Activated naive CD8-positive, alpha-beta T cell (primary cell): Measurements from ENCODE around the gene ODAPH.

Experiments
- H3K27ac Mint-ChIP-seq: one replicate; pipeline ENCODE4 v1.8.0; 2021; ENCODE audit warnings: mixed read lengths
- H3K27me3 Mint-ChIP-seq: one replicate; pipeline ENCODE4 v1.8.0; 2021; ENCODE audit warnings: mixed read lengths
- H3K36me3 Mint-ChIP-seq: one replicate; pipeline ENCODE4 v1.8.0; 2021; ENCODE audit warnings: mixed read lengths
- H3K4me1 Mint-ChIP-seq: one replicate; pipeline ENCODE4 v1.8.0; 2021; ENCODE audit warnings: low read depth, mixed read lengths
- H3K4me3 Mint-ChIP-seq: one replicate; pipeline ENCODE4 v1.8.0; 2021; ENCODE audit warnings: mild to moderate bottlenecking, mixed read lengths
- H3K9me3 Mint-ChIP-seq: one replicate; pipeline ENCODE4 v1.8.0; 2021; ENCODE audit warnings: low read depth, mixed read lengths

ODAPH gene

DNA sequence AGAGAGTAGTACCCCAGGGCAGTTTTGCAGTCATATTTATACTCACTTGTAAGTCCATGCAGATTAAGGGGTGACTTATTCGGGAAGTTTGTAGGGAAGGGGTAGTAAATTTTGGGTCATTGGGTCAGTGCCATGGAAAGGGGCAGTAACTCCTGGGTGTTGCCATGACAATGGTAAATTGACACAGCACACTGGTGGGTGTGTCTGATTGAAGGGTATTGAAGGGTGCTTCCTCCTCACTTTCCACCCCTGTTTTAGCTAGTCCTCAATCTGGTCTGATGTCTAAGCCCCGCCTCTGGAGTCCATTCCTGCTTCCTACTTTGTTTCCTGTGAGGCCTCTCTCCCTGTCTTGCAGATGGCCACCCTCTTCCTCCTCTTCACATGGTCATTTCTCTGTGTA is 11.9 kb downstream of the ODAPH start:
- Mint-ChIP-seq H3K27me3 (peaks cover 4% of the 10 kb centered on the region), H3K36me3 (no peaks in the 10 kb centered on the region), H3K9me3 (no peaks in the 10 kb centered on the region), H3K4me3 (no peak overlapping the region), H3K27ac (no peak overlapping the region), H3K4me1 (no peaks in the 10 kb centered on the region)

DNA sequence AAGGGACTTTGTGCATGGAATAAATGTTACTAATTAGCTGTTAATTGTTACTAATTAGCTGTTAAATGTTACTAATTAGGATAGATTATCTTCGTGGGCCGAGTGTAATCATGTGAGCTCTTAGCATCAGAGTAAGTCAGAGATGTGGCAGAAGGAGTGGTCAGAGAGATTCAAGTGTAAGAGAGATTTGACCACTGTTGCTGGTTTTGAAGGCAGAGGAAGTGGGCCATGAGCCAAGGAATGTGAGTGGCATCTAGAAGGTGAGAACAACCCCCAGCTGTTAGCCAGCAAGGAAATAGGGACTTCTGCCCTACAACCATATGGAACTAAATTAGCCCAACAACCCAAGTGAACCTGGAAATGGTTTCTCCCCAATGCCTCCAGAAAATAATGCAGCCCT is 28.2 kb downstream of the ODAPH start:
- Mint-ChIP-seq H3K27me3 (peaks cover 4% of the 10 kb centered on the region), H3K4me3 (no peak overlapping the region), H3K36me3 (peaks cover 10% of the 10 kb centered on the region), H3K9me3 (peaks cover 6% of the 10 kb centered on the region), H3K27ac (no peak overlapping the region), H3K4me1 (no peaks in the 10 kb centered on the region)

DNA sequence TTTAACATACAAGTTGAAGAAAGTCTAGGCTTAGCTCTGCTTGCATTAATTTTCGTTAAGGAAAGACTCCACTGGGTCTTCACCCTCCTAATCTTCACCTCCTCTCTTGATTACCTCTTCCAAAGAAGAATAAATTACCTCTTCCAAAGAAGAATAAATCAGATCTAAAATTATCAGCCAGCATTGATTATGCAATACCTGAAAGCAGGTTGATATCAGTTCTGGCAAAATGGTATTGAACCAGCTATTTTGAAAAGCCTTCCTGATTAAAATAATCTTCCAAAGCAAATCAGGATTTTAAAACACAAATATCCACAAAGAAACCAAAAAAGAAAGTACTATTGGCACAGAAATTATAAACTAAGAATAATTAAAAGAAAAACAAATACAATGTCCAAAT is 37.5 kb downstream of the ODAPH start:
- no peaks in the 10 kb centered on the region for H3K27me3 Mint-ChIP-seq
- no peak overlapping the region for H3K4me3 Mint-ChIP-seq
- H3K27ac Mint-ChIP-seq, result no peak overlapping the region
- H3K9me3 Mint-ChIP-seq, result no peaks in the 10 kb centered on the region
- no peaks in the 10 kb centered on the region for H3K4me1 Mint-ChIP-seq
- H3K36me3 Mint-ChIP-seq, result no peaks in the 10 kb centered on the region

DNA sequence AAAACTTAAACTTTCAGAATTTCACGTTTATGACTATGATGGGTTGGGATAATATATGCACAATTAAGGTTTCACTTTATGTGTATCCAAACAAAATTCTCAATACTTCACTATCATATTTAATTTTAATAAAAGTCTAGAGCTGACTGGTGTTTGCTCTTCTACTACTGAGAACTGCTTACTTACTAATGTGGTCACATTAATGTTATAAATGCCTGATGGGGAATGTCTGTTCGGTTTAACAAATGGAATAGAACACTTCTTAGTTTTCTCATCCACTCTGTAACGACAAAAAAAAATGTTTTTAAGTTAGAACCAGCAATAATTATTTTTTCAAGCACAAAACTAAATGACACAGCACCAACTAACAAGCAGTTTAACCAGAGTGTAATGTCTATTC is 40.2 kb downstream of the ODAPH start:
- Mint-ChIP-seq H3K4me1 (no peaks in the 10 kb centered on the region), H3K4me3 (no peak overlapping the region), H3K9me3 (no peaks in the 10 kb centered on the region), H3K27ac (no peak overlapping the region), H3K27me3 (no peaks in the 10 kb centered on the region), H3K36me3 (peaks cover 9% of the 10 kb centered on the region)

DNA sequence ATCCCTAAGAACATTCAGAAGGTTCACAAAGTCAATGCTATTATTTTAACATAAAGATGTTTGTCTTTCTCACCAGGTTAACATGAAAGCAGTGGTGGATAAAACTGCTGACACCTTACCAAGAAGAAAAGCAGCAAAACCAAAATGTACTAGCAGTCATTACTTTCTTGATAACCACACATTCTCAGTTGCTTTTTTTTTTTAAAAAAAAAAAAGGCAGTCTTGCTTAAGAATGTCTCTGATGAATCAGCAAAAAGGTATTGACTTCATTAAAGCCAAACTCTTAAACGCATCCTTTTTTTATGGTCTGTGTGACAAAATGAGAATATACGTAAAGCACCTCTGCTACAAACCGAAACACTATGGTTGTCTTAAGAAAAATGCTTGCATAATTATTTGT is 42.5 kb downstream of the ODAPH start:
- H3K27me3 Mint-ChIP-seq, result no peaks in the 10 kb centered on the region
- no peak overlapping the region for H3K4me3 Mint-ChIP-seq
- H3K4me1 Mint-ChIP-seq, result no peaks in the 10 kb centered on the region
- no peaks in the 10 kb centered on the region for H3K9me3 Mint-ChIP-seq
- peaks cover 9% of the 10 kb centered on the region for H3K36me3 Mint-ChIP-seq
- no peak overlapping the region for H3K27ac Mint-ChIP-seq

DNA sequence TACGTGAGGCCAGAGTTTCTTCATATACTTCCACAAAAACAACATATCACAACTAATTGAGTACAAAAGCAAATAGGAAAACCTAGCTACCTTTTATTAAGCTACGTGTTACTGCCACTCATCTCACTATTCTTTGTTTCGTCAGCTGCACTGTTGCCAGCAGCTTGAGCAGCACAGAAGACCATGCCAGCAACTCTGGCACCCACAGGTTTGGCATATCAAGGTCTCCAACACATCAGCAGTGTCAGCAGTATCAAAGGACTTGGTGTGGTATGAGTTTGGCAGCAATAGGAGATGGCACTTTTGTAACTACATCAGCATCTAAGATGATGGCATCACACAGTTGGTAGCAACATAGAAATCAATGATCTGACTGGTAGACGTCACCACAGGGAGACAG is 43.8 kb downstream of the ODAPH start:
- Mint-ChIP-seq H3K4me3 (no peak overlapping the region), H3K9me3 (no peaks in the 10 kb centered on the region), H3K4me1 (no peaks in the 10 kb centered on the region), H3K27ac (no peak overlapping the region), H3K27me3 (no peaks in the 10 kb centered on the region), H3K36me3 (peaks cover 9% of the 10 kb centered on the region)

DNA sequence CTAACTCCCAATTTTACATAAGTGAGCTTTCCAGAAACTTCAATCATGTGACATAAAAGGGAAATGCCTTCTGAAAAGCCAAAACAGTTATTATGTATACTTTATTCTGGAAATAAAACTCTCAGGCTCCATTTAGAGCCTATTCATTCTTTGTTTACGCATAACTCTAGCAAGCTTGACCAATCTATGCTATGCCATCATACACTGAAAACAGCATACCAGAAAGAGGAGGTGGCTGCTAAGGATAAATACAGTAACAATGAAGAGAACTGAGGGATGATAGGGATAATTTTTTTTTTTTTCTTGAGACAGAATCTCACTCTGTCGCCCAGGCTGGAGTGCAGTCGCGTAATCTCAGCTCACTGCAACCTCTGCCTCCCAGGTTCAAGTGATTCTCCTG is 50.1 kb downstream of the ODAPH start:
- Mint-ChIP-seq H3K27ac (no peak overlapping the region), H3K9me3 (no peaks in the 10 kb centered on the region), H3K27me3 (no peaks in the 10 kb centered on the region), H3K4me3 (no peak overlapping the region), H3K4me1 (no peaks in the 10 kb centered on the region), H3K36me3 (no peaks in the 10 kb centered on the region)

DNA sequence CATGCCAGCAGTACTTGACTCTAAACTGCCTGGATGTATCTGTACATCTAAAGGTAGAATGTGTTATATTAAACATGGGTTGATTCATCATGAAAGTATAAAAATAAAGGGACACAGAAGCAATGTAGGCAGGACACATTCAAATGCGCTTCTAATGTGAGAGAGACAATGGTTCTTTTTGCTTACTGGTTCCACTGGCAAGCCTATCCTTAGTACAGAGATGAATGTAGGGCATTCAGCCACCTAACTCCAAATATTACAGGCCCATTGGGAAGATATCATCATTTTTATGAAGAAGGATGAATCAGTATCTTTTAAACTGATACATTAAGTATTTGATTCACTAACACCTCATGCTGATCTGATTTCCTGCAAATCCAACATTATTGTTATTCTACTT is 56.4 kb downstream of the ODAPH start:
- no peaks in the 10 kb centered on the region for H3K36me3 Mint-ChIP-seq
- no peak overlapping the region for H3K4me3 Mint-ChIP-seq
- no peaks in the 10 kb centered on the region for H3K27me3 Mint-ChIP-seq
- H3K4me1 Mint-ChIP-seq, result no peaks in the 10 kb centered on the region
- H3K9me3 Mint-ChIP-seq, result no peaks in the 10 kb centered on the region
- H3K27ac Mint-ChIP-seq, result no peak overlapping the region
